OCI-LY7 (cell line): Measurements from ENCODE around the gene OPCML. TPM values are rescaled to one million over a fixed set of nuclear protein-coding genes. Genes with fewer than 3 reads are reported as not detected.

Source experiments
- BruUV-seq: library from RNA; stranded (reverse); fragments of 400-500 nt; replicated peaks from 2 replicates; lab custom pipeline; 2021; lab: Mats Ljungman, UMichigan
- CTCF ChIA-PET: fragments of 300-600 bp; sonication (Branson Sonifier 250); formaldehyde crosslinking; loops from one replicate; lab custom pipeline; 2022; ENCODE audit warnings: antibody characterized with exemption; ENCODE audit not compliant: unreplicated experiment; lab: Charles Lee
- POLR2A ChIA-PET: fragments of 300-600 bp; sonication (Branson Sonifier 250); formaldehyde crosslinking; loops from one replicate; lab custom pipeline; 2022; ENCODE audit warnings: antibody characterized with exemption; lab: Charles Lee
- DNase-seq: peaks from one replicate; pipeline ENCODE4 v3.0.0-alpha.2; 2015; ENCODE audit warnings: low spot score
- H2AFZ ChIP-seq: fragments of 200-600 bp; sonication (generic), shearing (Covaris generic); 2 replicates; pipeline ENCODE4 v1.6.1; 2014; ENCODE audit warnings: mild to moderate bottlenecking, antibody characterized with exemption, low read length, moderate library complexity
- H3K27ac ChIP-seq: fragments of 200-600 bp; sonication (generic); 2 replicates; pipeline ENCODE4 v1.5.1; 2014; ENCODE audit warnings: mixed run types, low read depth, mild to moderate bottlenecking, moderate library complexity, low read length, inconsistent platforms; ENCODE audit not compliant: poor library complexity, severe bottlenecking
- H3K36me3 ChIP-seq: fragments of 200-600 bp; sonication (generic); 2 replicates; pipeline ENCODE4 v1.6.1; 2014; ENCODE audit warnings: mild to moderate bottlenecking, antibody characterized with exemption, low read length, moderate library complexity, mixed read lengths; ENCODE audit not compliant: insufficient read depth
- H3K4me1 ChIP-seq: fragments of 200-600 bp; sonication (generic); 2 replicates; pipeline ENCODE4 v1.5.1; 2014; ENCODE audit warnings: mild to moderate bottlenecking, low read length; ENCODE audit not compliant: insufficient read depth, poor library complexity, severe bottlenecking
- H3K4me2 ChIP-seq: fragments of 200-600 bp; sonication (generic); 2 replicates; pipeline ENCODE4 v1.6.1; 2014; ENCODE audit warnings: mild to moderate bottlenecking, low read length
- H3K4me3 ChIP-seq: fragments of 200-600 bp; sonication (generic); 2 replicates; pipeline ENCODE4 v1.5.1; 2014; ENCODE audit warnings: mild to moderate bottlenecking, low read depth, low read length; ENCODE audit not compliant: poor library complexity, severe bottlenecking
- H3K79me2 ChIP-seq: fragments of 200-600 bp; sonication (generic); 2 replicates; pipeline ENCODE4 v1.6.1; 2016; ENCODE audit warnings: low read depth, mild to moderate bottlenecking, low read length, moderate library complexity, mixed read lengths; ENCODE audit not compliant: insufficient read depth
- H3K9me2 ChIP-seq: fragments of 200-600 bp; sonication (generic); 2 replicates; pipeline ENCODE4 v1.6.1; 2016; ENCODE audit warnings: mild to moderate bottlenecking, low read length, mixed read lengths; ENCODE audit not compliant: insufficient read depth
- H3K9me3 ChIP-seq: fragments of 200-600 bp; sonication (generic); 2 replicates; pipeline ENCODE4 v1.6.1; 2014; ENCODE audit warnings: mild to moderate bottlenecking, mixed run types, low read length, mixed read lengths
- H4K20me1 ChIP-seq: fragments of 200-600 bp; sonication (generic); 2 replicates; pipeline ENCODE4 v1.6.1; 2014; ENCODE audit warnings: mild to moderate bottlenecking, antibody characterized with exemption, low read length, moderate library complexity, mixed read lengths; ENCODE audit not compliant: insufficient read depth
- CTCF ChIP-seq: fragments of 200-600 bp; sonication (generic); conservative IDR thresholded peaks from 2 replicates; pipeline ENCODE4 v1.5.1; 2014; ENCODE audit warnings: mild to moderate bottlenecking, antibody characterized with exemption, low read length, moderate library complexity, mixed read lengths
- EZH2phosphoT487 ChIP-seq: fragments of 200-600 bp; sonication (generic); IDR thresholded peaks from 2 replicates; pipeline ENCODE4 v1.6.1; 2018; ENCODE audit warnings: low read depth, borderline replicate concordance, mild to moderate bottlenecking, mixed run types, antibody characterized with exemption, low read length, moderate library complexity, mixed read lengths
- intact Hi-C: fragments of 100-400 bp; cut with micrococcal nuclease; formaldehyde crosslinking; loops from one replicate; pipeline ENCODE4 v1.10.0; 2022; ENCODE audit not compliant: unreplicated experiment
- total RNA-seq, 2 experiments: library from RNA; depleted of rRNA in 1 of 2; stranded (reverse); fragments of >200 nt in 1 of 2; shearing (Covaris generic) in 1 of 2; gene quantifications; 2 replicates each; pipeline ENCODE4 v1.2.3, GENCODE V29; 2014 to 2022

Gene OPCML
- total RNA-seq, 2 experiments from 2014 or later, result not detected

GRCh38 chr11:132957881-132958280, 574.4 kb downstream of the OPCML start:
- no peaks in the 10 kb centered on the region for H4K20me1 ChIP-seq
- intact Hi-C loops, result no loop called here
- no peaks in the 10 kb centered on the region for H3K9me2 ChIP-seq
- ChIA-PET CTCF (no interaction called here), POLR2A (interaction anchor here (0.6 to 1.9 kb wide), 2 partner anchors 19 to 50 kb away, joined by 3 to 5 read pairs; no protein-coding TSS in a partner anchor)
- TF ChIP-seq CTCF (no peak), EZH2phosphoT487 (no peak)
- no peaks in the 10 kb centered on the region for H3K4me1 ChIP-seq
- H3K27ac ChIP-seq, result no peak overlapping the region
- no peak for DNase-seq
- H3K4me2 ChIP-seq, result no peak overlapping the region
- BruUV-seq, result no TSS peak
- no peaks in the 10 kb centered on the region for H3K9me3 ChIP-seq
- H3K36me3 ChIP-seq, result no peaks in the 10 kb centered on the region
- H3K4me3 ChIP-seq, result no peak overlapping the region
- no peaks in the 10 kb centered on the region for H3K79me2 ChIP-seq
- H2AFZ ChIP-seq, result no peak overlapping the region

GRCh38 chr11:132948252-132948651, 584.0 kb downstream of the OPCML start:
- no peak for DNase-seq
- no peaks in the 10 kb centered on the region for H3K4me1 ChIP-seq
- POLR2A ChIA-PET, result no interaction called here
- no peak overlapping the region for H2AFZ ChIP-seq
- no peaks in the 10 kb centered on the region for H3K9me2 ChIP-seq
- no peaks in the 10 kb centered on the region for H3K9me3 ChIP-seq
- TF ChIP-seq EZH2phosphoT487, result no peak
- TF ChIP-seq CTCF, result no peak
- CTCF ChIA-PET, result no interaction called here
- H3K27ac ChIP-seq, result no peak overlapping the region
- H4K20me1 ChIP-seq, result no peaks in the 10 kb centered on the region
- intact Hi-C loops, result no loop called here
- no peak overlapping the region for H3K4me2 ChIP-seq
- no peaks in the 10 kb centered on the region for H3K36me3 ChIP-seq
- H3K79me2 ChIP-seq, result no peaks in the 10 kb centered on the region
- no TSS peak for BruUV-seq
- no peak overlapping the region for H3K4me3 ChIP-seq

DNA sequence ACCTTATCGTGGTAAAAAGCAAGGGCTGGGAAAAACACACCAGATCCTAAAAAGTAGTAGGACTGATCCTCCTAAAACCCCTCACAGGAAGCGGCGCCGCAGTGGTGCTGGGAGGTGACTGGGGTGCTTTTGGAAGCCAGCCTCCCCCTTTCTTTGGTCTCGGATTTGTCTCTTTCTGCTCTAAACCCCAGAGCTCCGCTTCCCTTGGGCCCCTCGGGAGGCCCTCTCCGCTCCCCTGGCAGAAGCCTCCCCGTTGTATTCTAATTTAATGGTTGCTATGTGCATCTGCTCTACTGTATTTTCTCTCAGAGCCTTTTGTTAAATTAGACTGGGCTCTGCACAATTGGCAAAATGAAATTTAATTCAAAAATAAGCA, 587.7 kb downstream of the OPCML start:
- no peaks in the 10 kb centered on the region for H3K9me2 ChIP-seq
- H3K79me2 ChIP-seq, result no peaks in the 10 kb centered on the region
- ChIA-PET CTCF (no interaction called here), POLR2A (no interaction called here)
- no peak overlapping the region for H3K27ac ChIP-seq
- no peaks in the 10 kb centered on the region for H3K9me3 ChIP-seq
- DNase-seq, result no peak
- H4K20me1 ChIP-seq, result no peaks in the 10 kb centered on the region
- no peak overlapping the region for H3K4me2 ChIP-seq
- H2AFZ ChIP-seq, result no peak overlapping the region
- BruUV-seq, result no TSS peak
- TF ChIP-seq CTCF (no peak), EZH2phosphoT487 (no peak)
- H3K36me3 ChIP-seq, result no peaks in the 10 kb centered on the region
- H3K4me3 ChIP-seq, result no peak overlapping the region
- no peaks in the 10 kb centered on the region for H3K4me1 ChIP-seq
- intact Hi-C loops, result no loop called here
